Mucosa of gallbladder (tissue), 1 donor: ENCODE measurements around the gene C1orf56. TPM values are rescaled to one million over a fixed set of nuclear protein-coding genes. Genes with fewer than 3 reads are reported as not detected.
"Not testable (repeated sequence)": the region's sequence is repeated elsewhere in the genome, so short reads cannot be mapped to it uniquely, and the experiment has no call there.

Experiments
- DNase-seq: peaks from one replicate; pipeline ENCODE4 v3.0.0-alpha.2; 2020; ENCODE audit warnings: low spot score
- total RNA-seq: library from RNA; stranded (reverse); gene quantifications from one replicate; pipeline ENCODE4 v1.2.1, GENCODE V29; 2021
- donor health status: DM: no; HTN: no; CAD: no.

Gene C1orf56
- total RNA-seq, 1 donor from 2014 or later: 12.5 TPM

DNA sequence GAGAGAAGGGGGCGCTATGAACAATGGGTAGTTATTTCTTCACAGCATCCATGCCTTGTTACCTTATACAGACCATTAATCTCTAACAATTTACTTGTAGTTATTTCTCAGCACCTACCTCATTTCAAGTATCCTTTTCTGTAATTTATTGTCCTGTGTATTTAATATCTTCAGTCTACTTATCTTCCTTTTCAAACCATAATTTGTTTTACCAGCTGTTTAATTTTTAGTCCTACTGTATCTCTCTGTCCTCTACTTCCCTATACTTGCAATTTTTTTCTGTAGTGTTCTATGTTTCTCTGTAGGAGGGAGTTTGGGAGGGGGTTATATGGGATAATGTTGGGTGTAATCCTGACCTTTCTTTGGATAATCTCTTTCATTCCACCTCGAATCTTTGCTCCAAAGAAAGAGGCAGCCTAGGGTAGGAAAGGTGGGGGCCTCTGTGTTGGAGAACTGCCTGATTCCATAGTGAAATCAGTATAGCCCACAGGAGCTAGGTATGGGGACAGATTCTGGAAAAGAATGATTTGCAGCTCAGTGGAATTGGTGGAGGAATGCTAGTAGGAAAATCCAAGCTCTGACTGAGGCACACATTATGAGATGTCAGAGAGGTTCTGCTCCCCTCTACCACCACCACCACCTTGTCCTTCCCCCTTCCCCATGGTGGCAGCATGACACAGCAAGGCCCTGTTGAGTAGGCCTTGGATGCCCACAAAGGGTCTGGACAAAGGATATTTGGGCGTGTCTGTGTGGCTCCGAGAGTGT, 13.3 kb downstream of the C1orf56 start:
- DNase-seq: no peak

DNA sequence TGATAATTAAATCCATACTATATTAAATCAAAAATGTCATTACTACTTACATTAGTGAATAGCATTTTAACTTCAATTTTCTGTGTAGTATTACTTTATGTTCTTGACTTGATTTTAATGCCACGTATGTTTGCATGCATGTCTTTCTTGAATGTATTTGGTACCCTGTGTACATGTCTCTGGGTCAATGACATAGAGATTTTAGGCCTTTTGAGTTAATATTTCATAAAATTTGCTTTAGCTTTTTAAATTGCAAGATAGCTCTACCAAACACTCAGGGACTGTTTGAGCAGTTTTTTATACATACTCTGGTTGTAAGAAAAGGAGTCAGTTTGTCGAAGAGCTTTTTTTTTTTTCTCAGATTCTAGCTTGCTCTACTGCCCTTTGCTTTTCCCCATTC, 14.2 kb downstream of the C1orf56 start:
- no peak for DNase-seq

DNA sequence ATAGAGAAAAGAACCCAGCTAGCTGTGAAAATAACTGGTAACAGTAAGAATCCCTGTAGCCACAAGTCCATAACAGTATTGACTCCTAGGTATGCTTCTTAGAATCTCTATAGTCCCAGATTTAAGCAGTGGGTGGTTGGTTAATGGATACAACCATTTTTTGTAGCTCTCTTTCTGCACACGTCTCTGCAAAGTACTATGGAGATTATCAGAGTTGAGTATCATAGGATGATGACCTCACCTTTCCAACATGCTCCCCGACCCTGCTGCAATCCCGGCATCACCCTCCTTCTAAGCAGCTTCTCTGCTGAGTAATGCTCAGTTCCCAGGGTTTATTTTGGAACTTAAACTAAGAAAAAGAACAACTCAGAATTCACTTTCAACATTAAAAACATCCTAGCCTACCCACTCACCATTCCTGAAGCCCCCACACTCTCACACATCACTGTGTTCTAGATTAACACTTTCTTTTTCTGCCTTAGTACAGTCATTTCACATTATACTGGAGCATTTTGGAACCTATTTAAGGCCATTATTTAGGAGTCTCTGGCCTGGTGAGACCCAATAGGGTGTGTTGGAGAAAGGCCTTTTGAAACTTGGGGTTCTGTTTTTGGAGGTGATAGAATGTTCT, 15.3 kb downstream of the C1orf56 start:
- DNase-seq: no peak

DNA sequence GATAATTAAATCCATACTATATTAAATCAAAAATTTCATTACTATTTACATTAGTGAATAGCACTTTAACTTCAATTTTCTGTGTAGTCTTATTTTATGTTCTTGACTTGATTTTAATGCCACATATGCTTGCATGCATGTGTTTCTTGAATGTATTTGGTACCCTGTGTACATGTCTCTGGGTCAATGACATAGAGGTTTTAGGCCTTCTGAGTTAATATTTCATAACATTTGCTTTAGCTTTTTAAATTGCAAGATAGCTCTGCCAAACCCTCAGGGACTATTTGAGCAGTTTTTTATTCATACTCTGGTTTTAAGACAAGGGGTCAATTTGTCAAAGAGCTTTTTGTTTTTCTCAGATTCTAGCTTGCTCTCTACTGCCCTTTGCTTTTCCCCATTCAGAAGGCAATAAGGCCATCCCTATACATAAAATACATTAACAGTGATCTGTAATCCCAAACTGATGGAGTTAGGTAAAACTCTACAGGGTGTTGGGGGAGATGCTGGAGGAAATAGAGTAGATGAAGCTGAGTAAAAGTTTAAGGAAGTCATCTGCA, 17.6 kb downstream of the C1orf56 start:
- DNase-seq: no peak

DNA sequence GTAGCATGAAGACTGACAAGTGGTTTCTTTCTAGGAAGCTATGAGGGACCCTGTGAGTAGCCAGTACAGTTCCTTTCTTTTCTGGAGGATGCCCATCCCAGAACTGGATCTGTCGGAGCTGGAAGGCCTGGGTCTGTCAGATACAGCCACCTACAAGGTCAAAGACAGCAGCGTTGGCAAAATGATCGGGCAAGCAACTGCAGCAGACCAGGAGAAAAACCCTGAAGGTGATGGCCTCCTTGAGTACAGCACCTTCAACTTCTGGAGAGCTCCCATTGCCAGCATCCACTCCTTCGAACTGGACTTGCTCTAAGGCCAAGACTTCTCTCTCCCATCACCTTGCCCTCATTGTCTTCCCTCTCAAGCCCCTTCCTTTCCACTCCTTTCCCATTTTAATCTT, 19.6 kb downstream of the C1orf56 start:
- DNase-seq: no peak

DNA sequence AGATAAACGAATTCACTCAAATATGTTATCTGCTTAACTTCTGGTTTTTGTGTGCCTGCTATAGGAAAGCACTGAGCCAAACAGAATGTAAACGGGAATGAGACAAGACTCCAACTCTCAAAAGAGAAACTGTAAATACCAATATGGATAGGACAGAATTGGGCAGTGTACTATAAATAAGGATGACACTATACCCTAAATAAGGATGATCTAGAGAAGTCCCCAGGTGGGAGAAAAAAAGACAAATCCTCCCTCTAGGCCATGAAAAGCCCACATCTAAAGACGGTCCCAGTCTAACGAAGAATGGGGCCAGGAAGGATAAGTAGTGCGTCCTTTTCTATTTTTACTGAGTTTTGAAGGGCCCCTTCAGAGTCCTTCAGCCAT, 21.5 kb downstream of the C1orf56 start:
- no peak for DNase-seq

DNA sequence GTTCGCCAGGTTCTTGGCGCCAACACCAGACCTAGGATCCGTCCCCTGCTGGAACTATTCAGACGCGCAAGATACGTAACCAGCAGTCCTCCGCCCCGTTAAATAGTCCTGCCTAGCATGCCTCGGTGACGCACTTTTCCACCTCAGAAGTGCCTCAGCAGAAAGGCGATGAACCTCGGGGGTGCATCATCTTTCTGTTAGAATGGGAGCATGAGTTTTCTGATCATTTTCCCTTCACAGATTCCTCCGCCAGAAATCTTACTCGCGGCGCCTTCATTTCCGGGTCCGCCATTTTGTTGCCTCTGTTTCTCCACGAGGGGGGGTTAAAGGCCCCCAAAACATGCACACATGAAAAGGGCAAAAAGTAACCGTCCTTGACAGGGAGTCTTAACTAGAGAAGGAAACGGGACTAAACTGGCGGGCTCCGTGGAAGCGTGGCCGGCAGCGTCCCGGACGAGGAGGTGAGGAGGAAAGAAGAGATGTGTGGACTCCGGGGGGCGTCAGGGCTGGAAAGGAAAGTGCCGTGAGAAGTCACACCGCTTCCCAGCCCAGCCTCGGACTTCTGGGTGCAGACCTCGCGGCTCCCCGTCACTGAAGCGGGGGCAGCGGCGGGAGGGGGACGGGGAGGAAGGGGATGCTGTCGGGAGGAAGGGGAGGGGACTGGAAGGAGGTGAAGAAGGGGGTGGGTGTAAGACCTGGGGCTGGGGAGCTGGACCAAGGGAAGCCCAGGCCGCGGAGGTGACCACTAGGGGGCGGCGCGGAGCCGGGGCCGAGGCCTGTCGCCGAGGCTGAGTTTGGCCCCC, 23.1 kb downstream of the C1orf56 start, which contains the start of gene GABPB2:
Gene GABPB2, plus strand, starts transcription at position 288 of the 803 bp plus-strand sequence. CDS start 17,429 bp downstream, outside the sequence.
- DNase-seq: peak; percentile 92

DNA sequence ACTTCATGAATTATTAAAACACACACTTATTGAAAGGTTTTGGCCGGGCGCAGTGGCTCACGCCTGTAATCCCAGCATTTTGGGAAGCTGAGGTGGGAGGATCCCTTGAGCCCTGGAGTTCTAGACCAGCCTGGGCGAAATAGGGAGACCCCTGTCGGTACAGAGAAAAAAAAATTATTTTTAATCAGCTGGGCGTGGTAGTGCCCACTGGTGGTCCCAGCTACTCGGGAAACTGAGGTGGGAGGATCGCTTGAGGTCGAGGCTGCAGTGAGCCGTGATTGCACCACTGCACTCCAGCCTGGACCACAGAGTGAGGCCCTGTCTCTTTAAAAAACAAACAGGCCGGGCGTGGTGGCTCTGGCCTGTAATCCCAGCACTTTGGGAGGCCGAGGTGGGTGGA, 24.7 kb downstream of the C1orf56 start:
- no peak for DNase-seq

DNA sequence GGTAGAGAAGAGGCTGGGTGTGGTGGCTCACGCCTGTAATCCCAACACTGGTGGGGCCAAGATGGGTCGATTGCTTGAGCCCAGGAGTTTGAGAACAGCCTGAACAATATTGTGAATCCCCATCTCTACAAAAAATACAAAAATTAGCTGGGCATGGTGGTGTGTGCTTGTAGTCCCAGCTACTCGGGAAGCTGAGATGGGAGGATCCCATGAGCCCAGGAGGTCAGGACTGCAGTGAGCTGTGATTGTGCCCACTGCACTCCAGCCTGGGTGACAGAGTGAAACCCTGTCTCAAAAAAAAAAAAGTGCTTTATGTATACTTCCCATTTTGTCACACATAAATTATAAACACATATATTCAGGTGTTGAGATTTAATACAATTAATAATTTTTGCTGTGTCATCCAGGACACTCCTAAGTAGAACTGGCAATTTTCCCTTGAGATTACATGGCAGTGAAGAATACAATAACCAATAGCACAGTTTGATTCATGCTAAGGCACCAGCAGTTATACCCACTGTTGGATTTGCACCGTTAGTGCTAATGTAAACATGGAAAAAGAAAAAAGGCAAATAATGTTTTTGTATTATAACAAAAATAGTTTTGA, 38.5 kb downstream of the C1orf56 start:
- DNase-seq: no peak

DNA sequence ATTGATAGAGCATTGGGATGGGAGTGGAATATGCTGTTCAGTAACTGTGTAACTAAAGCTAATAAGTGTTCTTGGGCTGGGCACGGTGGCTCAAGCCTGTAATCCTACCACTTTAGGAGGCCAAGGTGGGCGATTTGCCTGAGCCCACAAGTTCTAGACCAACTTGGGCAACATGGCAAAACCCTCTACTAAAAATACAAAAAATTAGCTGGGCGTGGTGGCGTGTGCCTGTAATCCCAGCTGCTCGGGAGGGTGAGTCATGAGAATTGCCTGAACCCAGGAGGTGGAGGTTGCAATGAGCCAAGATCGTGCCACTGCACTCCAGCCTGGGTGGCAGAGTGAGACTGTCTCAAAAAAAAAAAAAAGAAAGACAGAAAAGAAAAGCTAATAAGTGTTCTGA, 49.9 kb downstream of the C1orf56 start:
- DNase-seq: not testable (repeated sequence)

DNA sequence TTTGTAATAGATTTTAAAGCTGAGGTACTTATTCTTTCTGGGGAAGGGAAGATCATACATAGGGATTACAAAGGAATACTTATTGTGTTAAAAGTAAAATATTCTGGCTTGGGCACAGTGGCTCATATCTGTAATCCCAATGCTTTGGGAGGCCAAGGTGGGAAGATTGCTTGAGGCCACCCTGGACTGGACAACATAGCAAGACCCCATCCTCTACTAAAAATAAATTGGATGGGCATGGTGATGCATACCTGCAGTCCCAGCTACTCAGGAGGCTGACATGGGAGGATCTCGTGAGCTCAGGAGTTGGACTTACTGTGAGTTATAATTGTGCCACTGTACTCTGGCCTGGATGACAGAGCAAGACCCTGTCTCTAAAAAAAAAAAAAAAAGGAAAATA, 50.6 kb downstream of the C1orf56 start:
- DNase-seq: no peak

Other genes with a start within 250 kb of the C1orf56 start
- 47.6 TPM for gene CTSK, start 239.5 kb upstream of the C1orf56 start, total RNA-seq
- gene ARNT, start 171.2 kb upstream of the C1orf56 start, total RNA-seq: 38.9 TPM
- not detected for gene CTXND2, start 160.6 kb upstream of the C1orf56 start, total RNA-seq
- 42.6 TPM for gene SETDB1, start 121.4 kb upstream of the C1orf56 start, total RNA-seq
- 350 TPM for gene CERS2, start 72.9 kb upstream of the C1orf56 start, total RNA-seq
- gene ANXA9, start 65.5 kb upstream of the C1orf56 start, total RNA-seq: 25.1 TPM
- gene MINDY1, start 40.8 kb upstream of the C1orf56 start, total RNA-seq: 60.1 TPM
- 21.6 TPM for gene PRUNE1, start 39.3 kb upstream of the C1orf56 start, total RNA-seq
- gene BNIPL, start 11.2 kb upstream of the C1orf56 start, total RNA-seq: 0.66 TPM
- gene CDC42SE1, start 11.9 kb downstream of the C1orf56 start, total RNA-seq: 87.3 TPM
- gene MLLT11, start 12.6 kb downstream of the C1orf56 start, total RNA-seq: 3.6 TPM
- gene GABPB2, start 23.0 kb downstream of the C1orf56 start, total RNA-seq: 20.6 TPM
- gene SEMA6C, start 98.9 kb downstream of the C1orf56 start, total RNA-seq: 9.1 TPM
- 4.6 TPM for gene TNFAIP8L2, start 108.9 kb downstream of the C1orf56 start, total RNA-seq
- 11.5 TPM for gene LYSMD1, start 118.2 kb downstream of the C1orf56 start, total RNA-seq
- gene SCNM1, start 118.4 kb downstream of the C1orf56 start, total RNA-seq: 36.4 TPM
- 0.78 TPM for gene TMOD4, start 128.2 kb downstream of the C1orf56 start, total RNA-seq
- 43.8 TPM for gene VPS72, start 142.4 kb downstream of the C1orf56 start, total RNA-seq
- 41.8 TPM for gene PIP5K1A, start 150.8 kb downstream of the C1orf56 start, total RNA-seq
- gene PSMD4, start 207.0 kb downstream of the C1orf56 start, total RNA-seq: 125 TPM
- gene ZNF687, start 234.5 kb downstream of the C1orf56 start, total RNA-seq: 40.4 TPM